Measurements from ENCODE around the gene BTNL3.

DNA sequence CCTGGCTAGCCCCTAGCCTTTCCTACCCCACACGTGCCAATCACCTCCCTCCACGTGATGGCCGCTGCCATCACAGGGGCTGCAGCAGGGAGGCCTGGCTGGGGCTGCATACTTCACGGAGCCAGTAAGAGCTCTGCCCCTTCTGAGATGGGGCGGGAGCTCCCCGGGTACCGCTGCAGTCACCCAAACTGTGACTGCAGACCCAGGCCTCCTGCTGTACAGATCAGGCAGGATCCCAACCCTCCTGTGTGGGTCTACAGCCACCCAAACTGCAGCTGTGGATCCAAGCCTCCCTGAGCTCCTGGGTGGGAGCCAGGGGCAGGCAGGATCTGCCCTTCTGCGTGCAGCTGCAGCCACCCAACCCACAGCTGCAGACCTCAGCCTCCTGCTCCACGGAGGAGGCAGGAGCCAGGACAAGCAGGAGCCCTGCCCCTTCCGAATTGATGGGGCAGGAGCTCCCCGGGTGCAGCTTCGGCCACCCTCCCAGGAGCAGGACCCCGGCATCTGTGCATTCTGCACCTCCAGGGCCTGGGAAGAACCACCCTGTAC lies 48.2 kb downstream of the BTNL3 start:
- no peak for TF ChIP-seq POLR2A (IDR thresholded peaks at IDR 0.05; ENCODE audit: low read depth, low read length)
- TF ChIP-seq, protein P1, sequence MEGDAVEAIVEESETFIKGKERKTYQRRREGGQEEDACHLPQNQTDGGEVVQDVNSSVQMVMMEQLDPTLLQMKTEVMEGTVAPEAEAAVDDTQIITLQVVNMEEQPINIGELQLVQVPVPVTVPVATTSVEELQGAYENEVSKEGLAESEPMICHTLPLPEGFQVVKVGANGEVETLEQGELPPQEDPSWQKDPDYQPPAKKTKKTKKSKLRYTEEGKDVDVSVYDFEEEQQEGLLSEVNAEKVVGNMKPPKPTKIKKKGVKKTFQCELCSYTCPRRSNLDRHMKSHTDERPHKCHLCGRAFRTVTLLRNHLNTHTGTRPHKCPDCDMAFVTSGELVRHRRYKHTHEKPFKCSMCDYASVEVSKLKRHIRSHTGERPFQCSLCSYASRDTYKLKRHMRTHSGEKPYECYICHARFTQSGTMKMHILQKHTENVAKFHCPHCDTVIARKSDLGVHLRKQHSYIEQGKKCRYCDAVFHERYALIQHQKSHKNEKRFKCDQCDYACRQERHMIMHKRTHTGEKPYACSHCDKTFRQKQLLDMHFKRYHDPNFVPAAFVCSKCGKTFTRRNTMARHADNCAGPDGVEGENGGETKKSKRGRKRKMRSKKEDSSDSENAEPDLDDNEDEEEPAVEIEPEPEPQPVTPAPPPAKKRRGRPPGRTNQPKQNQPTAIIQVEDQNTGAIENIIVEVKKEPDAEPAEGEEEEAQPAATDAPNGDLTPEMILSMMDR (IDR thresholded peaks at IDR 0.05; ENCODE audit: extremely low read depth in 1 of 2, insufficient read depth in 1 of 2, low read depth in 1 of 2, low read length in 2 of 2): no peak
- no peak for TF ChIP-seq EZH2 (IDR thresholded peaks at IDR 0.05; ENCODE audit: borderline replicate concordance, low read depth, low read length, severe bottlenecking)
- no peak for TF ChIP-seq POLR2AphosphoS5 (IDR thresholded peaks at IDR 0.05; ENCODE audit: insufficient read depth, low read depth, low read length)
- TF ChIP-seq, protein P2, sequence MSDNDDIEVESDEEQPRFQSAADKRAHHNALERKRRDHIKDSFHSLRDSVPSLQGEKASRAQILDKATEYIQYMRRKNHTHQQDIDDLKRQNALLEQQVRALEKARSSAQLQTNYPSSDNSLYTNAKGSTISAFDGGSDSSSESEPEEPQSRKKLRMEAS (IDR thresholded peaks at IDR 0.05; ENCODE audit: insufficient read depth, insufficient read length): no peak
- TF ChIP-seq MYC (IDR thresholded peaks at IDR 0.05; ENCODE audit: low read depth, low read length): no peak
